D341Med (cell line): ENCODE measurements around the gene NOCT.
"Not testable (repeated sequence)": the region's sequence is repeated elsewhere in the genome, so short reads cannot be mapped to it uniquely, and the experiment has no call there.

Source experiments
- DNase-seq: peaks from one replicate; pipeline ENCODE4 v3.0.0; 2012; ENCODE audit warnings: low spot score

NOCT gene

DNA sequence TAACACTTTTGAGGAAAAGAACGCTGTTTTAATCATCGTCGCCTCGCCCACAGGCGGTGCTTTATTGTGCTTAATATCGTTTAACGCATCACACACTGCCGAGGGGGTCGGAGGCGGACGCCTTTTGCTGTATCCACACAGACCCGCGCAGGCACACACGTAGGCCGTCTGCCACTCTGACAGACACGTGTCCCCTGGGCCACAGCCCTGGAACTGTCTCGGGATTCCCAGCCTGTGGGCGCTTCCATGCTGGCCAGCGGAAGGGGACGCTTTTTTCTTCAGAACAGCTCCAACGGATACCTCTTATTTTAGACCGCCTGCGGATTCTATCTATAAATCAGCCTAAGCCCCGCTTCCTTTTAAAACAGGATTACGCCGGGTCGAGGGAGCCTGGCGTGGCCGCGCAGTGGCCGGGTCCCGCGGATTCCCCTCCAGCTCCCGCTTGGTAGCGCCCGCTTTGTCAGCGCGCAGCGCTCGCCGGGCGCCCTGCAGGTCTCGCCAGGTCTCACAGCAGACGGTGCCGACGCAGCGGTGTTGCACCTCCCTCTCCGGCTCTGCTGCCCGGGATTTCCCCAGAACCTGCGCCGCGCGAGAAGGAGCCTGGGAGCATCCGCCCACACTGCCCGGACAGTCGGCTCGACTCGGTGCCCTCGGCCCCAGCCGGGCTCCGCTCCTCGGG is at the start of gene NOCT:
Gene NOCT (plus strand): TSS at position 513 of the 679 bp plus-strand sequence. CDS start 201 bp downstream, outside the sequence.
- peak; percentile 93 for DNase-seq

DNA sequence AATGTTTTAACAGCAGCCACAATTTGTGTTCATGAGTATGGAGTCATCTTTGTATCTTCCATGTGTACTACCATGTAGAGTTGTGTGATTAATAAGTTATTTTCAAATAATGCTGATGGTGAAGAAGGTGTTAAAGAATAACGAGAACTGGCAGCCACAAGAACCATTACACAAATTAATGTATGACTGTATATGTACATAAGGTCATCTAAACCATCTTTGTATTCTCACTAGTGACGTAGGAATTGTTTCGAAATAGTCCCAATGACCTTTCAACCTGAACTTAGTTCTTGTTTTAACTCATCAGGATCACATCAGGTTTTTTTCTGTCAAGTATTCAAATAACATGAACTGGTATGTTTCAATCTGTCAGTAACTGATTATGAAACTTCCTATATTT is 48.3 kb upstream of the NOCT start:
- DNase-seq: no peak

GRCh38 chr4:138972956-138973801 is 42.4 kb upstream of the NOCT start:
- no peak for DNase-seq

- no peak for DNase-seq
These were observed 40.4 kb upstream of the NOCT start for GRCh38 chr4:138975225-138975624.

GRCh38 chr4:138976526-138976925 is 39.1 kb upstream of the NOCT start:
- DNase-seq: no peak

DNA sequence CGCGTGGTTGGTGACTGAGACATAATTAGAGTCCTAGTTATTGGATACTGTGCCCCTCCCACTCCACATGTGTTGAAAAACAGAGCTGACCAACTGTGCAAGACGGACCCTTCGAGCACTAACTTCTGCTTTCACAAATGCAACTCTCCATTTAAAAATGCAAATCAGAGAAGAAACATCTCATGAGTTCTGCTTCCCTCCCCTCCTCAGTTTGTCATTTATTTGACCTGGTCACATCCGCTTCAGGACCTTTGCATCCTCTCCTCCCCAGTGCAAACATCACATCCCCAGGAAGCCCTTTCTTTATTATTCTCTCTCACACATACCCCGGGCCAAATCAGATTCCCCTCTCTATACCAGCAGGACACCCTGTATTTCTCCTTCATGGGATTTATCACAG is 38.1 kb upstream of the NOCT start:
- no peak for DNase-seq

DNA sequence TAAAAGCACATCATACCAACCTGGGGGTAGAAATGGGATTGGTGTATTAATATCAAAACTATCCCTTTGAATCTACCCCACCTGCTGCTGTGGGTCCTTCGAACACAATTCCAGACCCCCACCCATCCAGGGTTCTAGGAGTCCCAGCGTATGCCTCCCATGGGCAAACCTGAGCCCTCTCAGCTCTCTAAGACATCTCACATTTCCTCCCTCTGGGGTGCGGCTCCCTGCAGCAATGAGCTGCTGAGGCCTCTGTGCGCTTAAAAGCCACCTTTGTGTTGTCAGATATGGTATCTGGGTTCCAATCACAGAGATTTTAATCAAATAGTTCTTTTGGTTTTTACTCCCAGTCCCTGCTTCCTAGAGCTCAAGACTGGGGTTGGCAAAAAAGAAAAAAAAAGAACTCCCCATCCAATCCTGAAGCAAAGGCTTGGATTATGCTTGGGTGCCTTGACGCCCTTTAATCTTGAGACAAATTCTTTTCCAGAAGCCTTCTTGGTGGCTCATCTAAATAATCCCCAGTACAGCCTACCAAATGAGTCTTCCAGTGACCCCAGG is 37.5 kb upstream of the NOCT start:
- no peak for DNase-seq

DNA sequence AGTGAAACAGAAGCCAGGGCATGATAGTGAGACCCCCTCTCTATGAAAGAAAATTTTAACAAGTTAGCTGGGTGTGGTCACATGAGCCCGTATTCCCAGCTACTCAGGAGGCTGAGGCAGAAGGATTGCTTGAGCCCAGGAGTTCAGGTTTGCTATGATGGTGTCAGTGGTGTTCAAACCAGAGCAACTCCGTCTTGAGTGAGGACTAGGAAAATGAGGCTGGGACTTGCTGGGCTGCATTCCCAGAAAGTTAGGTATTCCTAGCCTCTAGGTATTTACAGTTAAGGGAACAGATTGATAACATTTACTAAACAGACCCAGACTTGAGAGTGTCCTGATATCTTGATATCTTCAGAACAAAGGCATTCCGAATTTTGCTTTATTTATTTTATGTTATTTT is 37.0 kb upstream of the NOCT start:
- DNase-seq: no peak

GRCh38 chr4:138979742-138980141 is 35.8 kb upstream of the NOCT start:
- DNase-seq: no peak

GRCh38 chr4:138981930-138982390 is 33.6 kb upstream of the NOCT start:
- no peak for DNase-seq

GRCh38 chr4:138982754-138983153 is 32.8 kb upstream of the NOCT start:
- DNase-seq: no peak

GRCh38 chr4:138983690-138984089 is 31.9 kb upstream of the NOCT start:
- DNase-seq: no peak

DNA sequence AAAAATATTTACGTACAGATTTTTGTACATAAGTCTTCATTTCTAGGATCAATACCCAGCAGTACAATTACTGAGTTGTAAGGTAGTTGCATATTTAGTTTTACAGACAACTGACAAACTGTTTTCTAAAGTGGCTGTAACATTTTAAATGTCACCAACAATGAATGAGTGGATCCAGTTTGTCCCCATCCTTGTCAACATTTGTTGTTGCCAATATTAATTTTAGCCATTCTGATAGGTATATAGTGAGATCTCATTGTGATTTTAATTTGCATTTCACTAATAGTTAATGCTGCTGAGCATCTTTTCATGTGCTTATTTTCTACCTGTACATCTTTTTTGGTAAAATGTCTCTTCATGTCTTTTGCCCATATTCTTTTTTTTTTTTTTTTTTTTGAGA is 30.9 kb upstream of the NOCT start:
- DNase-seq: no peak

GRCh38 chr4:138992676-138993075 is 22.9 kb upstream of the NOCT start:
- DNase-seq: no peak

GRCh38 chr4:138996090-138996489 is 19.5 kb upstream of the NOCT start:
- no peak for DNase-seq

DNA sequence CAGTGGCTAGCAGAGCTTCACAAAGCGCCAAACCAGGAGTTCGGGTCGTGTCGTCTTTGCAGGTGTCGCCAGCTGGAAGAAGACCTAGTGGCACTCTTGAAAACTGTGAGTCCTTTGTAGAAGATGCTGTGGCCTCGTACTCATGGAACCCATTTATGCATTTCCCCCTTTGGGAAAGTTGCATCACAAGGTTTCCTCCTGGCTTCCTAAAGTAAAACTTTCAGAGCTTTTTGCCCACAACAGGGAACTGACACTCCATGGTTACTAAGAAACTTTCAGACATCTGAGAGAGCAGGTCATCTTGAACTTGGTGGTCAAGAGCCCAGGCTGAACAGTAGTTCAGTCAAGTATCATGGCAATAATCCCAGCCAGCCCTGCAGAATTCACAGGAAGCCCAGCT is 15.9 kb upstream of the NOCT start:
- DNase-seq: no peak

GRCh38 chr4:139000134-139000533 is 15.4 kb upstream of the NOCT start:
- DNase-seq: not testable (repeated sequence)

DNA sequence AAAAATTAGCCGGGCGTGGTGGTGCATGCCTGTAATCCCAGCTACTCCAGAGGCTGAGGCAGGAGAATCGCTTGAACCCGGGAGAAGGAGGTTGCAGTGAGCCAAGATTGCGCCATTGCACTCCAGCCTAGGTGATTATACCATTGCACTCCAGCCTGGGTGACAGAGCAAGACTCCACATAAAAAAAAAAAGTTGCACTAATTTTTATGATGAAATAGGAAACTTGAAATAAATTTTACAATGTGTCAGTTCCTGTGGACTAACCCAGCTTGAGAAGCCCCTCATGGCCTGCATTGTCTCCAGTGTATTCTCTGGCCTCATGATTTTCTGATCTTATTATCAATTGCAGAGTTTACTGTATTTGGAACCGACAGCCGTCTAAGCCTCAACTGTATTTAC is 14.2 kb upstream of the NOCT start:
- DNase-seq: not testable (repeated sequence)

DNA sequence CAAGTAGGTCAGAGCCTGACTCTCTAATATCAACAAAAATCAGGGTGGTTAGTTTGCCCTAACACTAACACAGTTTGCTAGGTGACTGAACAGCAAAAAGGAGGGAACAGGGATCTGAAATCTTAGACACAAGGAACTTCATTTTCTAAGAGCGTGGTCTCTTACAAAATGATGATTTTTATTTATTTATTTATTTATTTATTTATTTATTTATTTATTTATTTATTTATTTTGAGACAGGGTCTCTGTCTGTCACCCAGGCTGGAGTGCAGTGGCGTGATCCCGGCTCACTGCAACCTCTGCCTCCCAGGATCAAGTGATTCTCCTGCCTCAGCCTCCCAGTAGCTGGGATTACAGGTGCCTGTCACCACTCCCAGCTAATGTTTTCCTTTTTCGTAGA is 11.9 kb upstream of the NOCT start:
- DNase-seq: not testable (repeated sequence)

DNA sequence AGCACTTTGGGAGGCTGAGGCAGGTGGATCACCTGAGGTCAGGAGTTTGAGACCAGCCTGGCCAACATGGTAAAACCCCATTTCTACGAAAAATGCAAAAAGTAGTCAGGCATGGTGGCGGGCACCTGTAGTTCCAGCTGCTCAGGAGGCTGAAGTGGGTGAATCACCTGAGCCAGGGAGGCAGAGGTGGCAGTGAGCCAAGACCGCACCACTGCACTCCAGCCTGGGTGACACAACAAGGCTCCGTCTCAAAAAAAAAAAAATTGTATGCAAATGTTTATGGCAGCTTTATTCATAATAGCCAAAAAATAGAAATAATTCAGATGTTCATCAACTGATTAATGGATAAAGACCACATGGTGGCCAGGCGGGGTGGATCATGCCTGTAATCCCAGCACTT is 9.8 kb upstream of the NOCT start:
- no peak for DNase-seq

GRCh38 chr4:139007640-139008039 is 7.9 kb upstream of the NOCT start:
- no peak for DNase-seq

DNA sequence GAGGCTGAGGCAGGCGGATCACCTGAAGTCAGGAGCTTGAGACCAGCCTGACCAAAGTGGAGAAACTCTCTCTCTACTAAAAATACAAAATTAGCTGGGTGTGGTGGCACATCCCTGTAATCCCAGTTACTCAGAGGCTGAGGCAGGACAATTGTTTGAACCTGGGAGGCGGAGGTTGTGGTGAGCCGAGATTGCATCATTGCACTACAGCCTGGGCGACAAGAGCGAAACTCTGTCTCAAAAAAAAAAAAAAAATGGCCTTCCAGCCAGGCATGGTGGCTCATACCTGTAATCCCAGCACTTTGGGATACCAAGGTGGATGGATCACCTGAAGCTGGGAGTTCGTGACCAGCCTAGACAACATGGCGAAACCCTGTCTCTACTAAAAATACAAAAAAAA is 7.3 kb upstream of the NOCT start:
- not testable (repeated sequence) for DNase-seq

- no peak for DNase-seq
These were observed 5.9 kb upstream of the NOCT start for GRCh38 chr4:139009702-139010101.
